Brain pericyte (primary cell): Measurements from ENCODE around the gene C1QL2.

Source experiments
- DNase-seq: peaks from one replicate; pipeline ENCODE4 v3.0.0-alpha.2; 2012; ENCODE audit warnings: low read depth, low spot score

C1QL2 gene

DNA sequence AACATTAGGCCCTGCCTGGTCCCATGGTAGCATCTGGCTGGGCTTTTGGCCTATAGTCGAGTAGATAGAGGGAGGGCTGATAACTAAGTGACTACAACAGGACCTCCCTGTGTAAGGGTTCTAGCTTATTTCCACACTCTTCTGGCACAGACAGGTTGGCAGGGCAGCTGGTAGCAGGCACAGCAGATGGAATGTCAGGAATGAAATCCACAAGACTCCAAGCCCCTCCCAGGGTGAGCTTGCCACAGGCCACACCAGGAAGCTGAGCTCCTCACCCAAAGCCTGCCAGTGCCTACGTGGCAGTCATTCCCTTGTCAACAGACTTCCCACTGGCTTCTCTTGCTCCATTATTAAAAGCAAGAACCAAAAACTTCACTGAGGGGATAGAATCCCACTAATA is 20.7 kb upstream of the C1QL2 start:
- no peak for DNase-seq

DNA sequence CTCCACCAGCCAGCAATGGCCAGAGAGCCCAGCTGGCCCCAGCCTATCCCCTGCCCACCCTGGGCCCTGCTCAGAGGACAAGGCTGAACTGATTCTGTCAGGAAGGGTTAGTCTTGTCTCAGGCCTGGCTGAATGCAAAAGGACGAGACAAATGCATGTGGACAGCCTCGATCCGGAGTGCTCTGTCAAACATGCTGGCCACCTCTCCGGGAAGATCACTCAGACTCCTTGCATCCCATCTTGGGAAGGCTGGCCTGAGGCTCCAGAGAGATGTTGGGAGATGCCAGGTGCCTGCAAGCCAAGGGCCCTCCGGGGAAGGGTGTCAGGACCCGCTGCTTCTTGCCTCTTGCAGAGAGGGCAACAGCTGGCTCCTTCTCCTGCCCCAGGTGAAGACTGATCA is 20.2 kb upstream of the C1QL2 start:
- no peak for DNase-seq

DNA sequence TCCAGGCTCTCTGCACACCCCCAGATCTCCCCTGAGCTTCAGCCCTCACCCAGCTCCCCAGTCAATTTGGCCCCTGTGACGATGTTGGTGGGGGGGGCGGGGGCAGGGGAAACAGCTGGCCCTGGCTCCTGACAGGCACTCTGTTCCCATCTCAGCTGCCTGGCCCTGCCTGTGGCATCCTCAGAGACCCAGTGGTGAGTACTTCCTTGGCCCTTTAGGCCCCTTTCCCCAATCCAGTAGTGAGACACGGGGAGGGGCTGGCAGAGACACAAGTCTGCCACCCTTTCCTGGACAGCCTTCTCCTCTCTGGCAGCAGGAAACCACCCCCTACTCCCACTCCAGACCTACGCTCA is 19.3 kb upstream of the C1QL2 start:
- no peak for DNase-seq

GRCh38 chr2:119177171-119177837 is 18.8 kb upstream of the C1QL2 start:
- no peak for DNase-seq

DNA sequence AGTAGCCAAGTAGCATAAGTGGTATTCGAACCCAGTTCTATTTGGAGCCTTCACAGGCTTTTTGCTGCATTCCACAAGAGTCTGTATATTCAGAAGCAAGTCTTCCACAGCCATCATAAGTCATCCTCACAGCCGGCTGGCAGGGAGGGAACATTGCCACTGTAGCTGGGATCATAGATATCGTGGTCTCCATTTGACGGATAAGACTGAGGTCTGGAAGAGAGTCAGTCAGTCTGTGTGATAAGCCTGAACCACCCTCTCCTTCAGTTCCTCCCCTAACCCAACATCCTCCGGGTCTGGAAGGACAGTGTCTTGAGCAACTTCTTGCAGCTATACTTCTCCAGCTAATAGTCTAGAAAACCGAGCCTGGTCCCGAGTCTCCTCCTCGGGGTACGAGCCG is 17.0 kb upstream of the C1QL2 start:
- DNase-seq = no peak

DNA sequence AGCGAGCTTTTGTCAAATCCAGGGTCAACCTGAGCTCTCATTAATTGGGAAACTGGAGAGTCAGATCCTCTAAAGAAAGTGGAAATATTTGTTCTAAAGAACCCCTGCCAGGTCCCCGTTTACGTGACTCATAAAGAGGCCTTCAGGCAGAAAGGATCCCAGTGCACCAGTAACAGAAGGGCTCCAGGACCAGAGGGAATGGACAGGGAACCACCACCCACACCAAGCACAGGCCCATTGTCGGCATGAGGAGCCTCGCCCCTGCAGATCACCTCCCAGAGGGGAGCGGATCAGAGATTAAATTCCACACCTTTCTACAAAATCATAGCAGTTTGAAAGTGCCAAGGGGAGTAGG is 16.4 kb upstream of the C1QL2 start:
- no peak for DNase-seq

DNA sequence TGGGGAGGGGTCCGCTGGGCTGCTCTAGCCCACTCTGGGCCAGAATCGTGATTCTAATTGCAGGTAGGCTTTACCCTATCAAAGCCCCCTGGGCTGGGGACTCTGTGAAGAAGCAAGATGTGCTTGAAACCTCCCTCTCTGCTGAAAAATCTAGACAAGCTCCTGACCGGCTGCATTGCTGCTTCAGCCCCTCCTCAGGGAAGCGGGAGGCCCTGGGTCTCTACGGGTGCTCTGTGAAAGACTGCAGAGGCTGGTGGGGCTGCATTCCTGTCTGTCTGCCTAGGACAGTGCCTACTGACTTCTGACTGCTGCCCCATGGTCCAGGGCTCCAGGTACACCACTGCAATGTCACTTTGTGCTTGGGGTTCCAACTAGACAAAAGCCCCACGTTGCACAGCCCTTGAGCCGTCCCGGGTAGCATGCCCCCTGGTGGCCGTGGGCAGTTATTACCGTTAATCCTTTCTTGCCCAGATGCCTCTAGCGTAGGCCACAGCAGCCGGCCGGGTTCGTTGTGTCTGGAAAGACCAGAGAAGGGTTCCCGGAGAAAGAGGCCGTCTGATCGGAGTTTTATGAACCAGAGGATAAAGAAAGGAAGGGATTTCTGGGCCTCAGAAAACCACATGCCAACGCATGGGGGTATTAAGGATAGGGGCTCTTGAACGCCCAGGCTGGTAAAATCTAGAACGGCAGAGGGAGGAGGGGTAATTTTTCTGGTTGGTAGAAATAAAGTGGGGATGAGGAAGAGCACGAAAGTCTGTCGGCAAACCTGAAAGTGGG is 15.9 kb upstream of the C1QL2 start:
- DNase-seq = no peak

DNA sequence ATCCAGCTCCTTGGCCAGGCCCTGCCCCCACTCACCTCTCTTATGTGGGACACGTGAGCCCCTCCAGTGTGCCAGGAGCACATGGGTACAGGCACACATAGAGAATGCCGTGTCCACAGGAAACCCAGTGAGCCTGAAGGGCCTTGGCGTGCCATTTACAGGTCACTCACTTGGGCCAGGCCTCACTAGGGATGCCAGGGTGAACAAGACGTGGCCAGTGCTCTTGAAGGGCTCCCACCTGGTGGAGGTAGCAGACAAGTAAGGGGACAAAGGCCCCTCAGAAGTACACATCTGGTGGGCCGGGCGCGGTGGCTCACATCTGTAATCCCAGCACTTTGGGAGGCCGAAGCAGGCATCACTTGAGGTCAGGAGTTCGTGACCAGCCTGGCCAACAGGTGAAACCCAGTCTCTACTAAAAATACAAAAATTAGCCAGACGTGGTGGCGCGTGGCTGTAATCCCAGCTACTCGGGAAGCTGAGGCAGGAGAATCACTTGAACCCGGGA is 15.1 kb upstream of the C1QL2 start:
- no peak for DNase-seq

GRCh38 chr2:119170504-119170903 is 12.0 kb upstream of the C1QL2 start:
- DNase-seq = no peak

- no peak for DNase-seq
Observed at GRCh38 chr2:119169717-119170116, 11.2 kb upstream of the C1QL2 start.

- DNase-seq = no peak
Observed at GRCh38 chr2:119160361-119160990, 1.9 kb upstream of the C1QL2 start.

GRCh38 chr2:119157850-119158511 is 570 bp downstream of the C1QL2 start:
- DNase-seq = no peak

- no peak for DNase-seq
Observed at GRCh38 chr2:119156891-119157773, 1.4 kb downstream of the C1QL2 start.

DNA sequence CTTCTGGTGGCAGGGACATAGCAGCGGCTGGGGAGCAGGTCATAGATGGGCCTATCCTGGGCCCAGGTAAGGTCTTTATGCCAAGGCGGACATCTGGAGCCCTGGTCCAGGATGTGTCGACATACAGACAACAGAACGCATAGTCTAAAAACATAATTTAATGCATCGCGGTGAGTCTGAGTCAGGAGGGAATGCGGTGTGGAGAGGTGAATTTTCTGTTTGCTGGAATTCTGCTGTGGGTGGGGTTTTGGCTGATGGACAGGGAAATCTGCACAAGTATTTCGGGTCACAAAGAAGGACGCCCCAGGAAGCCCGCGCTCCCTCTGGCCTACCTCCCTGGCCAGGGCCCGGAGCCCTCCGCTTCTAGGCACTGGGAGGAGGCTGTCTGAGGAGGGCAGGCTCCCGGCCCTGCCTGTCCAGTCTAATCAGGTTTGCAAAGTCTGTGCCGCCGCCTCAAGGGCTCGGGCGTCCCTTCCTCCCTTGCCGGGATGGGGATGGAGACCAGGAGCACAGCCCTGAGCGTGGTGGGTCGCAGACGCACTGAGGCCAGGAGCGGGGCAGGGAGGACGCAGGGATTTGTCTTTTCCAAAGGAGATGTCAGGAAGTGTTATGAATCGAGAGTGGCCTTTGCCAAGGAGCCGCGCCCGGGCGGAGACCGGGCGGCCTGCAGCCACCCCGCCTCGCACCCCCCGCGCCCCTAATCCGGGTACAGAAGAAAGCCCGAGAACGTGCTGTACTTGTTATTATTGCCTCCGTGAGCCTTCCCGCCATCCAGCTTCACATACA is 2.3 kb downstream of the C1QL2 start:
- no peak for DNase-seq

GRCh38 chr2:119155633-119156032 is 2.9 kb downstream of the C1QL2 start:
- DNase-seq = no peak

GRCh38 chr2:119154076-119154475 is 4.5 kb downstream of the C1QL2 start:
- no peak for DNase-seq

GRCh38 chr2:119149611-119150010 is 8.9 kb downstream of the C1QL2 start:
- DNase-seq = no peak

GRCh38 chr2:119147776-119148715 is 10.5 kb downstream of the C1QL2 start:
- DNase-seq = no peak

DNA sequence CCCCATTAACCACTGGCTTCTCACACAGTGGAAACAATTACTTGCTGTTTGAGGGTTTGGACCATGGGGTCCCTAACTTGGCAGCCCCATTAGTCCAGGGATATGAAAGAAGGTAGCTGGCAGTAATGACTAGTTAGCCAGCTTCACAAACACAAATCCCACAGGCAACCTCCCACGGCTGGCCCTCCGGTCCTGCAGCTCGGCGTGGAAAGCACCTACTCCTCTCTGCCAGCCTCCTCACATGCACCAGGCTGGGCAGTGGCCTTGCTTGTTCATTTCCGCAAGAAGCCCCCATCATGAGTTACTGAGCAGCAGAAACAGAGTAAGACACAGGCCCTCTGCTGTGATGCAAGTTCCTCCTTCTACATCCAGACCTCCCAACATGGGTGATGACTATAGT is 13.7 kb downstream of the C1QL2 start:
- no peak for DNase-seq
